GM19099 (cell line): ENCODE data around the gene GNB1.

Experiments used
- POLR2A ChIP-seq: IDR thresholded peaks from 3 replicates; pipeline ENCODE4 v1.6.1; 2011; ENCODE audit warnings: low read depth; ENCODE audit not compliant: insufficient read length; ENCODE audit errors: extremely low read depth

Gene GNB1

GRCh38 chr1:1906185-1907097 is 15.6 kb upstream of the GNB1 start:
- no peak for TF ChIP-seq POLR2A

GRCh38 chr1:1903224-1903623 is 12.3 kb upstream of the GNB1 start:
- TF ChIP-seq POLR2A: no peak

- no peak for TF ChIP-seq POLR2A
Observed at GRCh38 chr1:1901641-1902294, 10.9 kb upstream of the GNB1 start.

GRCh38 chr1:1900883-1901640 is 10.2 kb upstream of the GNB1 start:
- TF ChIP-seq POLR2A: no peak

GRCh38 chr1:1899967-1900327 is 9.1 kb upstream of the GNB1 start:
- TF ChIP-seq POLR2A: no peak

- no peak for TF ChIP-seq POLR2A
Observed at GRCh38 chr1:1899266-1899966, 8.5 kb upstream of the GNB1 start.

- no peak for TF ChIP-seq POLR2A
Observed at GRCh38 chr1:1898246-1898933, 7.5 kb upstream of the GNB1 start.

- no peak for TF ChIP-seq POLR2A
Observed at GRCh38 chr1:1895456-1896336, 4.8 kb upstream of the GNB1 start.

GRCh38 chr1:1895060-1895418 is 4.2 kb upstream of the GNB1 start:
- TF ChIP-seq POLR2A: no peak

GRCh38 chr1:1894354-1895059 is 3.6 kb upstream of the GNB1 start:
- no peak for TF ChIP-seq POLR2A

GRCh38 chr1:1893997-1894353 is 3.1 kb upstream of the GNB1 start:
- TF ChIP-seq POLR2A: no peak

- no peak for TF ChIP-seq POLR2A
Observed at GRCh38 chr1:1893291-1893985, 2.6 kb upstream of the GNB1 start.
